Keratinocyte (primary cell): ENCODE measurements around the gene BRINP3. TPM values are rescaled to one million over a fixed set of nuclear protein-coding genes. Genes with fewer than 3 reads are reported as not detected.

Experiments used
- DNase-seq: peaks from one replicate; pipeline ENCODE4 v3.0.0-alpha.2; 2011; ENCODE audit warnings: low read depth, missing footprints, low spot score
- FAIRE-seq: peaks from 2 replicates; lab custom pipeline; 2011; peaks lifted over from hg19 to GRCh38; lab: Jason Lieb, UNC
- H2AFZ ChIP-seq: 2 replicates; pipeline ENCODE4 v1.6.0; 2012; ENCODE audit warnings: low read length, control low read depth, inconsistent platforms; ENCODE audit not compliant: control insufficient read depth
- H3K27ac ChIP-seq: 2 replicates; pipeline ENCODE4 v1.5.1; 2011; ENCODE audit warnings: low read length; ENCODE audit not compliant: control insufficient read depth, insufficient read depth
- H3K27me3 ChIP-seq: 3 replicates; pipeline ENCODE4 v1.6.0; 2011; ENCODE audit warnings: low read length; ENCODE audit not compliant: control insufficient read depth, insufficient read depth; ENCODE audit errors: extremely low read depth
- H3K36me3 ChIP-seq, 2 experiments: 2 replicates in 1 of 2; 3 replicates in 1 of 2; pipeline ENCODE4 v1.5.1; 2011; ENCODE audit warnings: low read length in 2 of 2, mild to moderate bottlenecking in 1 of 2; ENCODE audit not compliant: control insufficient read depth in 2 of 2, insufficient read depth in 2 of 2; ENCODE audit errors: extremely low read depth in 1 of 2
- H3K4me1 ChIP-seq: 3 replicates; pipeline ENCODE4 v1.5.1; 2011; ENCODE audit warnings: low read length; ENCODE audit not compliant: control insufficient read depth, insufficient read depth; ENCODE audit errors: extremely low read depth
- H3K4me2 ChIP-seq: 3 replicates; pipeline ENCODE4 v1.6.0; 2011; ENCODE audit warnings: low read depth, low read length; ENCODE audit not compliant: control insufficient read depth, insufficient read depth; ENCODE audit errors: extremely low read depth
- H3K4me3 ChIP-seq, 3 experiments: fragments of 200-600 bp in 1 of 3; sonication (generic) in 1 of 3; 2 replicates in 2 of 3; 3 replicates in 1 of 3; pipeline ENCODE4 v1.5.1; 2011 to 2016; ENCODE audit warnings: low read length in 3 of 3, mild to moderate bottlenecking in 3 of 3, control low read depth in 2 of 3, inconsistent platforms in 1 of 3, low read depth in 1 of 3, mixed read lengths in 1 of 3, mixed run types in 1 of 3, moderate library complexity in 1 of 3; ENCODE audit not compliant: control insufficient read depth in 2 of 3, insufficient read depth in 2 of 3; ENCODE audit errors: extremely low read depth in 1 of 3
- H3K79me2 ChIP-seq: 2 replicates; pipeline ENCODE4 v1.6.0; 2012; ENCODE audit warnings: low read length; ENCODE audit not compliant: control insufficient read depth, insufficient read depth
- H3K9ac ChIP-seq: 3 replicates; pipeline ENCODE4 v1.6.0; 2011; ENCODE audit warnings: low read length; ENCODE audit not compliant: control insufficient read depth, insufficient read depth; ENCODE audit errors: extremely low read depth
- H3K9me1 ChIP-seq: 3 replicates; pipeline ENCODE4 v1.6.0; 2011; ENCODE audit warnings: low read length; ENCODE audit not compliant: control insufficient read depth, insufficient read depth; ENCODE audit errors: extremely low read depth
- H3K9me3 ChIP-seq: 2 replicates; pipeline ENCODE4 v1.5.1; 2012; ENCODE audit warnings: low read depth, low read length; ENCODE audit not compliant: control insufficient read depth
- H4K20me1 ChIP-seq: 3 replicates; pipeline ENCODE4 v1.6.0; 2011; ENCODE audit warnings: low read length; ENCODE audit not compliant: control insufficient read depth, insufficient read depth; ENCODE audit errors: extremely low read depth
- EZH2 ChIP-seq: IDR thresholded peaks from one replicate; pipeline ENCODE4 v1.6.1; 2012; ENCODE audit warnings: inconsistent platforms, mild to moderate bottlenecking, low read length, moderate library complexity
- dilution Hi-C: fragments of 300-500 bp; cut with MboI; formaldehyde crosslinking; loops from one replicate; pipeline ENCODE4 v1.7.0; 2020; ENCODE audit warnings: low sequenced_read_pairs; ENCODE audit not compliant: extremely low pct_ligation_motif_present
- polyA plus RNA-seq, 5 experiments: library from polyadenylated mRNA; depleted of rRNA in 3 of 5; stranded (reverse) in 3 of 5; stranded (forward) in 1 of 5; unstranded in 1 of 5; fragments of >200 nt; gene quantifications; 1 replicate in 1 of 5; 2 replicates in 3 of 5; 3 replicates in 1 of 5; pipeline versions ENCODE4 v1.2.1 to v1.2.3, GENCODE V29; 2011 to 2012; ENCODE audit warnings: missing spikeins in 2 of 5, low read depth in 1 of 5, low replicate concordance in 1 of 5
- TF ChIP-seq, protein P1 (sequence below), 3 experiments: IDR thresholded peaks in 1 of 3; conservative IDR thresholded peaks in 1 of 3; optimal IDR thresholded peaks in 1 of 3; 2 replicates in 2 of 3; 3 replicates in 1 of 3; pipeline versions ENCODE3 to v1.5.1; 2011; ENCODE audit warnings: low read length in 3 of 3, mild to moderate bottlenecking in 3 of 3, moderate library complexity in 2 of 3, control low read depth in 1 of 3, inconsistent platforms in 1 of 3; ENCODE audit not compliant: insufficient read depth in 2 of 3; ENCODE audit errors: extremely low read depth in 1 of 3

BRINP3 gene
- polyA plus RNA-seq, 1 donor (not counting 4 experiments of a cell fraction or from before 2014, with no cell fraction given) = not detected

DNA sequence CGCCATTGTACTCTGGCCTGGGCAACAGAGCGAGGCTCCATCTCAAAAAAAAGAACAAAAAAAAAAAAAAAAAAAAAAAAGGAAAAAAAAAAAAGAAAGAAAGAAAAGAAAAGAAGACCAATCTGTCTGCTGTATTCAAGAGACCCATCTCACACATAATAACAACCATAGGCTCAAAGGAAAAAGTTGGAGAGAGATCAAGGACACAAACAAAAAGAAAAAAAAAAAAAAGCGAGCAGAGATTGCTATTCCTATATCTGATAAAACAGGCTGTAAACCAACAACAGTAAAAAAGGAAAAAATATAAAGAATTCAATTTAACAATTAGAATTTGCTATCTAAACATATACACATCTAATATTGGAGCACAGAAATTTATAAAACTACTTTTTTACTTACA lies 150.4 kb downstream of the BRINP3 start:
- TF ChIP-seq, protein P1, sequence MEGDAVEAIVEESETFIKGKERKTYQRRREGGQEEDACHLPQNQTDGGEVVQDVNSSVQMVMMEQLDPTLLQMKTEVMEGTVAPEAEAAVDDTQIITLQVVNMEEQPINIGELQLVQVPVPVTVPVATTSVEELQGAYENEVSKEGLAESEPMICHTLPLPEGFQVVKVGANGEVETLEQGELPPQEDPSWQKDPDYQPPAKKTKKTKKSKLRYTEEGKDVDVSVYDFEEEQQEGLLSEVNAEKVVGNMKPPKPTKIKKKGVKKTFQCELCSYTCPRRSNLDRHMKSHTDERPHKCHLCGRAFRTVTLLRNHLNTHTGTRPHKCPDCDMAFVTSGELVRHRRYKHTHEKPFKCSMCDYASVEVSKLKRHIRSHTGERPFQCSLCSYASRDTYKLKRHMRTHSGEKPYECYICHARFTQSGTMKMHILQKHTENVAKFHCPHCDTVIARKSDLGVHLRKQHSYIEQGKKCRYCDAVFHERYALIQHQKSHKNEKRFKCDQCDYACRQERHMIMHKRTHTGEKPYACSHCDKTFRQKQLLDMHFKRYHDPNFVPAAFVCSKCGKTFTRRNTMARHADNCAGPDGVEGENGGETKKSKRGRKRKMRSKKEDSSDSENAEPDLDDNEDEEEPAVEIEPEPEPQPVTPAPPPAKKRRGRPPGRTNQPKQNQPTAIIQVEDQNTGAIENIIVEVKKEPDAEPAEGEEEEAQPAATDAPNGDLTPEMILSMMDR (optimal IDR thresholded peaks at IDR 0.05 in 1 of 3, IDR thresholded peaks at IDR 0.05 in 1 of 3, conservative IDR thresholded peaks at IDR 0.05 in 1 of 3; ENCODE audit: extremely low read depth in 1 of 3, insufficient read depth in 2 of 3, low read length in 3 of 3) = no peak
- no peak for TF ChIP-seq EZH2
- FAIRE-seq (no peak), DNase-seq (no peak)
- Histone ChIP-seq H3K4me3 (no peak overlapping the region), H3K27me3 (no peaks in the 10 kb centered on the region), H3K9me1 (no peaks in the 10 kb centered on the region), H3K9ac (no peak overlapping the region), H3K9me3 (no peaks in the 10 kb centered on the region), H3K27ac (no peak overlapping the region), H3K4me1 (no peaks in the 10 kb centered on the region), H3K4me2 (no peak overlapping the region), H2AFZ (no peak overlapping the region), H4K20me1 (no peaks in the 10 kb centered on the region), H3K79me2 (no peaks in the 10 kb centered on the region), H3K36me3 (no peaks in the 10 kb centered on the region)
- dilution Hi-C loops = no loop called here

DNA sequence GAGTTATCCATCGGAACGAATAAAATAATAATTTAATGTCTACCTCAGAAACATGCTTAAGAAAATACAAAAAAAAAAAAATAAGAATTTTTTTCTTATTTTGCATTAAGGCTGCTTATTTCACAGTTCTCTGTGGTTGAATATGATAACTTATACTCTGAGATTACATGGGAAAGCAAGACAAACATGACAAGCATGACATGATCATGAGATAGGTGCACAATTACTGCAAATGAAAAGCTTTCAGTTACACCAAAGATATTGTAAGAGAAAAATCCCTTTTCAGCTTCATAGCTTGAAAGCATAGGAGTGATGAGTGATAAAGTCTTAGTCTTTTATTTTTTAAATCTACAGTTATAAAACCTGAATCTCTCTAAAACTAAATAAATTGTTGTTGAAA lies 154.1 kb downstream of the BRINP3 start:
- Histone ChIP-seq H3K27me3 (no peaks in the 10 kb centered on the region), H3K79me2 (no peaks in the 10 kb centered on the region), H3K4me2 (no peak overlapping the region), H3K4me3 (no peak overlapping the region), H2AFZ (no peak overlapping the region), H3K9ac (no peak overlapping the region), H3K36me3 (no peaks in the 10 kb centered on the region), H3K4me1 (no peaks in the 10 kb centered on the region), H3K27ac (no peak overlapping the region), H4K20me1 (no peaks in the 10 kb centered on the region), H3K9me1 (no peaks in the 10 kb centered on the region), H3K9me3 (no peaks in the 10 kb centered on the region)
- FAIRE-seq (no peak), DNase-seq (no peak)
- dilution Hi-C loops = no loop called here
- TF ChIP-seq EZH2 = no peak

DNA sequence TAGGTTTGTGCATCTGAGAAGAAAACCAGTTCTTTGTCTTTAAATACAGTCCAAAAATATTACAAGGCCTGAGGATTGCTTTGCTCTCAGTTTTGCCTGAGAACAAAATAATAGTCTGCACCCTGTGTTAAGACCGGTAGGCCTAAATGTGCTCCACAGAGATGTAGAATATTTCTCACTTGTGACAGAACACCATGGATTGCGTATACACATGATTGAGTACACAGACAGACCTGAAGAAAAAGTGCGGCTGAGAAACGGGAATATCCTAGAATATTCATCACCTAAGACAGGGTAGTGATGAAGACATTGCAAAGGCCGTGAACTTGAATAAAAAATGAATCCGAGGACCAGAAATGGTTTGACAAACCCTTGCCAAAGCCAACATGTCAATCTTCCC lies 155.4 kb downstream of the BRINP3 start:
- FAIRE-seq (no peak), DNase-seq (no peak)
- Histone ChIP-seq H2AFZ (no peak overlapping the region), H3K79me2 (no peaks in the 10 kb centered on the region), H3K27me3 (no peaks in the 10 kb centered on the region), H3K9me3 (no peaks in the 10 kb centered on the region), H3K27ac (no peak overlapping the region), H3K36me3 (no peaks in the 10 kb centered on the region), H3K9ac (no peak overlapping the region), H3K4me3 (no peak overlapping the region), H3K4me2 (no peak overlapping the region), H3K9me1 (no peaks in the 10 kb centered on the region), H4K20me1 (no peaks in the 10 kb centered on the region), H3K4me1 (no peaks in the 10 kb centered on the region)
- dilution Hi-C loops = no loop called here
- TF ChIP-seq EZH2 = no peak
- TF ChIP-seq, protein P1 (optimal IDR thresholded peaks at IDR 0.05 in 1 of 3, IDR thresholded peaks at IDR 0.05 in 1 of 3, conservative IDR thresholded peaks at IDR 0.05 in 1 of 3; ENCODE audit: extremely low read depth in 1 of 3, insufficient read depth in 2 of 3, low read length in 3 of 3) = no peak
